Stimulated activated CD8-positive, alpha-beta memory T cell treated with anti-CD3 and anti-CD28 coated beads, Interleukin-4, amount 100 ng/mL, for 1 hour (primary cell): ENCODE results near the gene ANKAR.
A peak's percentile ranks its signal among the peaks of the same experiment; 100 is the strongest.
"Not testable (repeated sequence)": the region's sequence is repeated elsewhere in the genome, so short reads cannot be mapped to it uniquely, and the experiment has no call there.

ENCODE experiments used
- DNase-seq, 2 donors: peaks; one replicate each; pipeline ENCODE4 v3.0.0-alpha.2; 2020; ENCODE audit warnings: low read depth in 2 of 2, low spot score in 1 of 2

Gene ANKAR

GRCh38 chr2:189658306-189659212, 15.9 kb upstream of the ANKAR start:
- no peak for DNase-seq

GRCh38 chr2:189659734-189660133, 14.7 kb upstream of the ANKAR start:
- no peak for DNase-seq

GRCh38 chr2:189660803-189661147, 13.7 kb upstream of the ANKAR start:
- DNase-seq, result no peak

- peak; percentile 91 to 98 for DNase-seq
Observed at GRCh38 chr2:189661148-189661956, 13.1 kb upstream of the ANKAR start, which contains the start of gene ASNSD1. TSS of gene ASNSD1 (plus strand) at chr2:189661459. CDS start at chr2:189666133, 4,674 bp downstream.

- DNase-seq, result no peak
Observed at GRCh38 chr2:189661957-189662321, 12.5 kb upstream of the ANKAR start.

GRCh38 chr2:189662669-189663226, 11.7 kb upstream of the ANKAR start:
- no peak for DNase-seq

GRCh38 chr2:189663319-189663718, 11.2 kb upstream of the ANKAR start:
- DNase-seq, result not testable (repeated sequence)

GRCh38 chr2:189669913-189670312, 4.6 kb upstream of the ANKAR start:
- DNase-seq, result no peak

GRCh38 chr2:189673661-189674373, 653 bp upstream of the ANKAR start:
- DNase-seq, result no peak

GRCh38 chr2:189676471-189676870, 2.0 kb downstream of the ANKAR start:
- DNase-seq, result no peak

GRCh38 chr2:189679226-189679625, 4.8 kb downstream of the ANKAR start:
- DNase-seq, result no peak

- DNase-seq, result no peak
Observed at GRCh38 chr2:189681203-189681602, 6.7 kb downstream of the ANKAR start.

- DNase-seq, result no peak
Observed at GRCh38 chr2:189681903-189682302, 7.4 kb downstream of the ANKAR start.

GRCh38 chr2:189683348-189683747, 8.9 kb downstream of the ANKAR start:
- DNase-seq, result no peak

GRCh38 chr2:189684811-189685210, 10.3 kb downstream of the ANKAR start:
- DNase-seq, result no peak

GRCh38 chr2:189685540-189686229, 11.2 kb downstream of the ANKAR start:
- DNase-seq, result no peak

GRCh38 chr2:189687796-189688195, 13.3 kb downstream of the ANKAR start:
- not testable (repeated sequence) for DNase-seq

GRCh38 chr2:189696223-189696622, 21.8 kb downstream of the ANKAR start:
- DNase-seq, result no peak

- DNase-seq, result no peak
Observed at GRCh38 chr2:189698020-189698887, 23.8 kb downstream of the ANKAR start.

GRCh38 chr2:189700681-189701080, 26.2 kb downstream of the ANKAR start:
- DNase-seq, result no peak
